Liver (tissue), 9 donors: Measurements from ENCODE around the gene TRIP13. TPM values are rescaled to one million over a fixed set of nuclear protein-coding genes. Genes with fewer than 3 reads are reported as not detected.
"Not testable (repeated sequence)": the region's sequence is repeated elsewhere in the genome, so short reads cannot be mapped to it uniquely, and the experiment has no call there.

Experiments used
- DNase-seq: peaks from one replicate; pipeline ENCODE4 v3.0.0-alpha.2; 2017; ENCODE audit warnings: low spot score
- H3K27ac ChIP-seq, 2 donors: one replicate each; pipeline ENCODE4 v1.7.0; 2013; ENCODE audit warnings: inconsistent platforms in 2 of 2, low read length in 2 of 2, control low read depth in 1 of 2, low read depth in 1 of 2, mild to moderate bottlenecking in 1 of 2
- H3K27me3 ChIP-seq, 4 donors: one replicate each; pipeline versions ENCODE4 v1.6.1 to v1.7.0; 2013; ENCODE audit warnings: low read length in 3 of 4, inconsistent platforms in 1 of 4, mild to moderate bottlenecking in 1 of 4, moderate library complexity in 1 of 4; ENCODE audit not compliant: control insufficient read depth in 4 of 4, insufficient read depth in 4 of 4
- H3K36me3 ChIP-seq, 4 donors: one replicate each; pipeline versions ENCODE4 v1.6.1 to v1.7.0; 2013; ENCODE audit warnings: low read length in 3 of 4, mild to moderate bottlenecking in 3 of 4, low read depth in 1 of 4, moderate library complexity in 1 of 4; ENCODE audit not compliant: control insufficient read depth in 4 of 4, insufficient read depth in 3 of 4
- H3K4me1 ChIP-seq, 4 donors: one replicate each; pipeline versions ENCODE4 v1.6.1 to v1.7.0; 2013; ENCODE audit warnings: low read length in 3 of 4, mild to moderate bottlenecking in 3 of 4, moderate library complexity in 1 of 4; ENCODE audit not compliant: control insufficient read depth in 4 of 4, insufficient read depth in 4 of 4
- H3K4me3 ChIP-seq, 3 donors: one replicate each; pipeline versions ENCODE4 v1.6.1 to v1.7.0; 2013; ENCODE audit warnings: low read length in 3 of 3, control low read depth in 1 of 3, low read depth in 1 of 3, mild to moderate bottlenecking in 1 of 3
- H3K9ac ChIP-seq, 2 donors: one replicate each; pipeline ENCODE4 v1.7.0; 2013; ENCODE audit warnings: low read length in 2 of 2, mild to moderate bottlenecking in 2 of 2, moderate library complexity in 2 of 2, control low read depth in 1 of 2, low read depth in 1 of 2
- H3K9me3 ChIP-seq, 4 donors: one replicate each; pipeline versions ENCODE4 v1.6.1 to v1.7.0; 2013; ENCODE audit warnings: low read length in 3 of 4; ENCODE audit not compliant: control insufficient read depth in 4 of 4
- CTCF ChIP-seq: fragments of 150-350 bp; IDR thresholded peaks from 2 replicates; pipeline ENCODE4 v1.5.1; 2017; ENCODE audit warnings: improper control_type of control experiment, low read depth, low read length; ENCODE audit not compliant: missing input control
- EGR1 ChIP-seq, 2 donors: IDR thresholded peaks; 2 replicates each; pipeline ENCODE4 v1.6.1; 2016 to 2018; ENCODE audit warnings: antibody characterized with exemption in 2 of 2, low read depth in 2 of 2
- FOXA1 ChIP-seq: IDR thresholded peaks from 2 replicates; pipeline ENCODE4 v1.6.1; 2016; ENCODE audit warnings: antibody characterized with exemption
- FOXA2 ChIP-seq: IDR thresholded peaks from 2 replicates; pipeline ENCODE4 v1.6.1; 2016; ENCODE audit warnings: antibody characterized with exemption
- HNF4A ChIP-seq, 2 donors: conservative IDR thresholded peaks; 2 replicates each; pipeline ENCODE4 v1.6.1; 2016; ENCODE audit warnings: antibody characterized with exemption in 2 of 2, mild to moderate bottlenecking in 2 of 2
- HNF4G ChIP-seq: IDR thresholded peaks from 2 replicates; pipeline ENCODE4 v1.6.1; 2016; ENCODE audit warnings: antibody characterized with exemption
- JUND ChIP-seq, 2 donors: IDR thresholded peaks; 2 replicates each; pipeline ENCODE4 v1.6.1; 2016; ENCODE audit warnings: antibody characterized with exemption in 2 of 2
- MAX ChIP-seq: IDR thresholded peaks from 2 replicates; pipeline ENCODE4 v1.6.1; 2016; ENCODE audit warnings: antibody characterized with exemption
- NR2F2 ChIP-seq: IDR thresholded peaks from 2 replicates; pipeline ENCODE4 v1.6.1; 2016; ENCODE audit warnings: antibody characterized with exemption
- REST ChIP-seq: IDR thresholded peaks from 2 replicates; pipeline ENCODE4 v1.6.1; 2016; ENCODE audit warnings: antibody characterized with exemption, mild to moderate bottlenecking
- TAF1 ChIP-seq: conservative IDR thresholded peaks from 2 replicates; pipeline ENCODE4 v1.6.1; 2016; ENCODE audit warnings: antibody characterized with exemption, mild to moderate bottlenecking
- YY1 ChIP-seq: IDR thresholded peaks from 2 replicates; pipeline ENCODE4 v1.6.1; 2016; ENCODE audit warnings: antibody characterized with exemption, mild to moderate bottlenecking
- WGBS: extraction: QIAGEN DNeasy Blood & Tissue Kit; methylation state at CpG from one replicate; pipeline ENCODE4 v1.1.7; 2013; 5-methylcytosine and 5-hydroxymethylcytosine counted together
- polyA plus RNA-seq, 2 donors: library from polyadenylated mRNA; stranded (reverse) in 1 of 2; unstranded in 1 of 2; fragments of 200-250 nt in 1 of 2; fragments of >200 nt in 1 of 2; fragmentation: Nextera tagmentation in 1 of 2; extraction: Ambion mirVana in 1 of 2; gene quantifications; one replicate each; pipeline versions ENCODE4 v1.2.1 to v1.2.3, GENCODE V29; 2013 to 2015
- total RNA-seq, 2 donors: library from RNA; depleted of rRNA; stranded (reverse); fragments of >200 nt; gene quantifications; one replicate each; pipeline ENCODE4 v1.2.3, GENCODE V29; 2014
- donor health status: healthy.
- donor health status: healthy.
- donor health status: healthy.
- donor health status: healthy.
- donor health status: healthy.

Gene TRIP13
- total and polyA plus RNA-seq, 4 donors = 0.42 to 12.4 (median 0.84) TPM

GRCh38 chr5:926417-927171 lies 33.9 kb downstream of the TRIP13 start:
- TF ChIP-seq CTCF (peak; percentile 21), JUND (IDR thresholded peaks at IDR 0.05) (no peak)
- Histone ChIP-seq H3K27ac (no peak overlapping the region), H3K4me3 (peak overlapping the region in 1 of 3 donors; percentile 43), H3K4me1 (peaks cover 2 to 11% (median 8%) of the 10 kb centered on the region in 4 donors), H3K27me3 (no peaks in the 10 kb centered on the region), H3K9me3 (no peaks in the 10 kb centered on the region), H3K9ac (no peak overlapping the region), H3K36me3 (no peaks in the 10 kb centered on the region)
- no peak for DNase-seq
- 7% methylated on average over 65 of the region's 65 CpGs for WGBS

- H3K36me3 ChIP-seq = no peaks in the 10 kb centered on the region
- DNase-seq = no peak
- no peaks in the 10 kb centered on the region for H3K27me3 ChIP-seq
- H3K4me3 ChIP-seq = peak overlapping the region in 1 of 3 donors; percentile 43
- 63% methylated on average over 30 of the region's 30 CpGs for WGBS
- H3K4me1 ChIP-seq = peaks cover 2 to 11% (median 8%) of the 10 kb centered on the region in 4 donors
- H3K9ac ChIP-seq = no peak overlapping the region
- no peak overlapping the region for H3K27ac ChIP-seq
- no peaks in the 10 kb centered on the region for H3K9me3 ChIP-seq
- TF ChIP-seq HNF4A (conservative IDR thresholded peaks at IDR 0.05) (peak in 1 of 2 donors; percentile 26), YY1 (no peak)
These were observed 34.7 kb downstream of the TRIP13 start for GRCh38 chr5:927172-928015.

- peaks cover 2 to 11% (median 8%) of the 10 kb centered on the region in 4 donors for H3K4me1 ChIP-seq
- not testable (repeated sequence) for H3K4me3 ChIP-seq, H3K27ac ChIP-seq, H3K9ac ChIP-seq, H3K36me3 ChIP-seq, DNase-seq, H3K9me3 ChIP-seq, H3K27me3 ChIP-seq
These were observed 36.5 kb downstream of the TRIP13 start for GRCh38 chr5:929182-929581.

GRCh38 chr5:929596-929995 lies 36.9 kb downstream of the TRIP13 start:
- Histone ChIP-seq H3K9ac (no peak overlapping the region), H3K36me3 (no peaks in the 10 kb centered on the region), H3K27ac (no peak overlapping the region), H3K4me1 (peaks cover 2 to 11% (median 8%) of the 10 kb centered on the region in 4 donors), H3K4me3 (no peak overlapping the region), H3K27me3 (no peaks in the 10 kb centered on the region), H3K9me3 (no peaks in the 10 kb centered on the region)
- TF ChIP-seq NR2F2 (no peak), MAX (no peak), TAF1 (no peak), FOXA2 (no peak), FOXA1 (no peak), HNF4G (no peak), REST (no peak), EGR1 (IDR thresholded peaks at IDR 0.05; ENCODE audit: low read depth in 2 of 2) (no peak)
- DNase-seq = no peak
